ENCODE data around the gene MMADHC.

DNA sequence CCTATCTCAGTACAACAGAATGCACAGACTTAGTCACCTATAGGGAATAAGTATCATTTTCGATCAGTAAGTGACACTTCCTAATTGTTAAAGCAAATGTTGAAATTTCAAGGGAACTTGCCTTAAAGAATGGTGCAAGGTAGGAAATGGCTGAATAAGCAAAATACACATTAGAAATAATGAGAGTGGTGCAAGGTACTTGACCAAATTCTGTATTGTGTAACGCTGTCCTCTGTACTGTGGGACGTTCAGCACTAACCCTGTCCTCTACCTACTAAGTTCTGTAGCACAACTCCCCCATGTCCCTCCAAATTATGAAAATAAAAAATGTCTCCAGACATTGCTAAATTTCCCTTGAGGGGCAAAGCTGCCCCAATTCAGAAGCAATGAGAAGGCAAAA is 19.4 kb downstream of the MMADHC start:
- TF ChIP-seq, protein P1, sequence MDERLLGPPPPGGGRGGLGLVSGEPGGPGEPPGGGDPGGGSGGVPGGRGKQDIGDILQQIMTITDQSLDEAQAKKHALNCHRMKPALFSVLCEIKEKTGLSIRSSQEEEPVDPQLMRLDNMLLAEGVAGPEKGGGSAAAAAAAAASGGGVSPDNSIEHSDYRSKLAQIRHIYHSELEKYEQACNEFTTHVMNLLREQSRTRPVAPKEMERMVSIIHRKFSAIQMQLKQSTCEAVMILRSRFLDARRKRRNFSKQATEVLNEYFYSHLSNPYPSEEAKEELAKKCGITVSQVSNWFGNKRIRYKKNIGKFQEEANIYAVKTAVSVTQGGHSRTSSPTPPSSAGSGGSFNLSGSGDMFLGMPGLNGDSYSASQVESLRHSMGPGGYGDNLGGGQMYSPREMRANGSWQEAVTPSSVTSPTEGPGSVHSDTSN (CRISPR knock-in tag; IDR thresholded peaks at IDR 0.05; ENCODE audit: low read depth) = no peak
- TF ChIP-seq, protein P1 (tag; conservative IDR thresholded peaks at IDR 0.05; ENCODE audit: low read depth) = no peak
- TF ChIP-seq ELF4 (CRISPR knock-in tag; IDR thresholded peaks at IDR 0.05) (no peak), GATA2 (CRISPR knock-in tag; IDR thresholded peaks at IDR 0.05) (no peak), BACH1 (tag; IDR thresholded peaks at IDR 0.05) (no peak), IRF2 (CRISPR knock-in tag; IDR thresholded peaks at IDR 0.05) (no peak), ZNF354B (CRISPR knock-in tag; IDR thresholded peaks at IDR 0.05) (no peak), KDM1A (IDR thresholded peaks at IDR 0.05) (no peak), ATF7 (IDR thresholded peaks at IDR 0.05) (no peak), SIX5 (IDR thresholded peaks at IDR 0.05; ENCODE audit: borderline replicate concordance in 1 of 2, insufficient read depth in 1 of 2, low read depth in 1 of 2, low read length in 2 of 2) (no peak)
- TF ChIP-seq, protein P2, sequence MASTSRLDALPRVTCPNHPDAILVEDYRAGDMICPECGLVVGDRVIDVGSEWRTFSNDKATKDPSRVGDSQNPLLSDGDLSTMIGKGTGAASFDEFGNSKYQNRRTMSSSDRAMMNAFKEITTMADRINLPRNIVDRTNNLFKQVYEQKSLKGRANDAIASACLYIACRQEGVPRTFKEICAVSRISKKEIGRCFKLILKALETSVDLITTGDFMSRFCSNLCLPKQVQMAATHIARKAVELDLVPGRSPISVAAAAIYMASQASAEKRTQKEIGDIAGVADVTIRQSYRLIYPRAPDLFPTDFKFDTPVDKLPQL (IDR thresholded peaks at IDR 0.05; ENCODE audit: extremely low read depth, insufficient read length) = no peak
- TF ChIP-seq, protein P3, sequence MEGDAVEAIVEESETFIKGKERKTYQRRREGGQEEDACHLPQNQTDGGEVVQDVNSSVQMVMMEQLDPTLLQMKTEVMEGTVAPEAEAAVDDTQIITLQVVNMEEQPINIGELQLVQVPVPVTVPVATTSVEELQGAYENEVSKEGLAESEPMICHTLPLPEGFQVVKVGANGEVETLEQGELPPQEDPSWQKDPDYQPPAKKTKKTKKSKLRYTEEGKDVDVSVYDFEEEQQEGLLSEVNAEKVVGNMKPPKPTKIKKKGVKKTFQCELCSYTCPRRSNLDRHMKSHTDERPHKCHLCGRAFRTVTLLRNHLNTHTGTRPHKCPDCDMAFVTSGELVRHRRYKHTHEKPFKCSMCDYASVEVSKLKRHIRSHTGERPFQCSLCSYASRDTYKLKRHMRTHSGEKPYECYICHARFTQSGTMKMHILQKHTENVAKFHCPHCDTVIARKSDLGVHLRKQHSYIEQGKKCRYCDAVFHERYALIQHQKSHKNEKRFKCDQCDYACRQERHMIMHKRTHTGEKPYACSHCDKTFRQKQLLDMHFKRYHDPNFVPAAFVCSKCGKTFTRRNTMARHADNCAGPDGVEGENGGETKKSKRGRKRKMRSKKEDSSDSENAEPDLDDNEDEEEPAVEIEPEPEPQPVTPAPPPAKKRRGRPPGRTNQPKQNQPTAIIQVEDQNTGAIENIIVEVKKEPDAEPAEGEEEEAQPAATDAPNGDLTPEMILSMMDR (IDR thresholded peaks at IDR 0.05 in 2 of 3, conservative IDR thresholded peaks at IDR 0.05 in 1 of 3; ENCODE audit: insufficient read depth in 2 of 3, low read depth in 1 of 3, low read length in 3 of 3) = no peak
- TF ChIP-seq, protein P4, sequence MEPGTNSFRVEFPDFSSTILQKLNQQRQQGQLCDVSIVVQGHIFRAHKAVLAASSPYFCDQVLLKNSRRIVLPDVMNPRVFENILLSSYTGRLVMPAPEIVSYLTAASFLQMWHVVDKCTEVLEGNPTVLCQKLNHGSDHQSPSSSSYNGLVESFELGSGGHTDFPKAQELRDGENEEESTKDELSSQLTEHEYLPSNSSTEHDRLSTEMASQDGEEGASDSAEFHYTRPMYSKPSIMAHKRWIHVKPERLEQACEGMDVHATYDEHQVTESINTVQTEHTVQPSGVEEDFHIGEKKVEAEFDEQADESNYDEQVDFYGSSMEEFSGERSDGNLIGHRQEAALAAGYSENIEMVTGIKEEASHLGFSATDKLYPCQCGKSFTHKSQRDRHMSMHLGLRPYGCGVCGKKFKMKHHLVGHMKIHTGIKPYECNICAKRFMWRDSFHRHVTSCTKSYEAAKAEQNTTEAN (CRISPR knock-in tag; IDR thresholded peaks at IDR 0.05) = no peak
- TF ChIP-seq, protein P5, sequence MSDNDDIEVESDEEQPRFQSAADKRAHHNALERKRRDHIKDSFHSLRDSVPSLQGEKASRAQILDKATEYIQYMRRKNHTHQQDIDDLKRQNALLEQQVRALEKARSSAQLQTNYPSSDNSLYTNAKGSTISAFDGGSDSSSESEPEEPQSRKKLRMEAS (CRISPR knock-in tag; IDR thresholded peaks at IDR 0.05) = no peak
- TF ChIP-seq, protein P6, sequence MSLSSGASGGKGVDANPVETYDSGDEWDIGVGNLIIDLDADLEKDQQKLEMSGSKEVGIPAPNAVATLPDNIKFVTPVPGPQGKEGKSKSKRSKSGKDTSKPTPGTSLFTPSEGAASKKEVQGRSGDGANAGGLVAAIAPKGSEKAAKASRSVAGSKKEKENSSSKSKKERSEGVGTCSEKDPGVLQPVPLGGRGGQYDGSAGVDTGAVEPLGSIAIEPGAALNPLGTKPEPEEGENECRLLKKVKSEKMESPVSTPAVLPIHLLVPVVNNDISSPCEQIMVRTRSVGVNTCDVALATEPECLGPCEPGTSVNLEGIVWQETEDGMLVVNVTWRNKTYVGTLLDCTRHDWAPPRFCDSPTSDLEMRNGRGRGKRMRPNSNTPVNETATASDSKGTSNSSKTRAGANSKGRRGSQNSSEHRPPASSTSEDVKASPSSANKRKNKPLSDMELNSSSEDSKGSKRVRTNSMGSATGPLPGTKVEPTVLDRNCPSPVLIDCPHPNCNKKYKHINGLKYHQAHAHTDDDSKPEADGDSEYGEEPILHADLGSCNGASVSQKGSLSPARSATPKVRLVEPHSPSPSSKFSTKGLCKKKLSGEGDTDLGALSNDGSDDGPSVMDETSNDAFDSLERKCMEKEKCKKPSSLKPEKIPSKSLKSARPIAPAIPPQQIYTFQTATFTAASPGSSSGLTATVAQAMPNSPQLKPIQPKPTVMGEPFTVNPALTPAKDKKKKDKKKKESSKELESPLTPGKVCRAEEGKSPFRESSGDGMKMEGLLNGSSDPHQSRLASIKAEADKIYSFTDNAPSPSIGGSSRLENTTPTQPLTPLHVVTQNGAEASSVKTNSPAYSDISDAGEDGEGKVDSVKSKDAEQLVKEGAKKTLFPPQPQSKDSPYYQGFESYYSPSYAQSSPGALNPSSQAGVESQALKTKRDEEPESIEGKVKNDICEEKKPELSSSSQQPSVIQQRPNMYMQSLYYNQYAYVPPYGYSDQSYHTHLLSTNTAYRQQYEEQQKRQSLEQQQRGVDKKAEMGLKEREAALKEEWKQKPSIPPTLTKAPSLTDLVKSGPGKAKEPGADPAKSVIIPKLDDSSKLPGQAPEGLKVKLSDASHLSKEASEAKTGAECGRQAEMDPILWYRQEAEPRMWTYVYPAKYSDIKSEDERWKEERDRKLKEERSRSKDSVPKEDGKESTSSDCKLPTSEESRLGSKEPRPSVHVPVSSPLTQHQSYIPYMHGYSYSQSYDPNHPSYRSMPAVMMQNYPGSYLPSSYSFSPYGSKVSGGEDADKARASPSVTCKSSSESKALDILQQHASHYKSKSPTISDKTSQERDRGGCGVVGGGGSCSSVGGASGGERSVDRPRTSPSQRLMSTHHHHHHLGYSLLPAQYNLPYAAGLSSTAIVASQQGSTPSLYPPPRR (CRISPR knock-in tag; IDR thresholded peaks at IDR 0.05; ENCODE audit: borderline replicate concordance) = no peak

Data from K562 (cell line).